A172 (cell line): ENCODE measurements around the gene LRRC28. TPM values are rescaled to one million over a fixed set of nuclear protein-coding genes. Genes with fewer than 3 reads are reported as not detected.

Experiments
- DNase-seq: peaks from one replicate; pipeline ENCODE4 v3.0.0-alpha.2; 2015; ENCODE audit warnings: low spot score
- total RNA-seq: library from RNA; depleted of rRNA; stranded (reverse); fragments of >200 nt; shearing (Covaris generic); gene quantifications from 2 replicates; pipeline ENCODE4 v1.2.3, GENCODE V29; 2014

Gene LRRC28
- total RNA-seq, 1 experiment from 2014 or later: 20.8 TPM

- no peak for DNase-seq
Measured at GRCh38 chr15:99416191-99417188, 165.2 kb downstream of the LRRC28 start.

DNA sequence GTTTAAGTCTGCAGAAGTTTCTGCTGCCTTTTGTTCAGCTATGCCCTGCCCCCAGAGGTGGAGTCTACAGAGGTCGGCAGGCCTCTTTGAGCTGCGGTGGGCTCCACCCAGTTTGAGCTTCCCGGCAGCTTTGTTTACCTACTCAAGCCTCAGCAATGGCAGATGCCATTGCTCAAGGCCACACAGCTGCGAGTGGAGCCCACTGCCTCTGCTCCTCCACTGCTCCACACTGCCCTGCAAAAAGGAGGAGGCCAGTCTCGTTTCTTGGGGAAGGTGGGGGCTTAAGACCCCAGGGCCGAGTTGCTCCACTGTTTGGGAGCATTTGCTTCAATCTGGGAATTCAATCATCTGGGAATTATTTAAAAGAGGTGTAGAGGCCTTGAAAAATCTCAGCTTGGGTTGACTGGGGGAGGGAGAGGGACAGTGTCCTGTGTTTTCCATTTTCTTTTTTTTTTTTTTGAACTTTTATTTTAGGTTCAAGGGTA, 169.9 kb downstream of the LRRC28 start:
- no peak for DNase-seq

- DNase-seq: no peak
Measured at GRCh38 chr15:99421758-99422157, 170.5 kb downstream of the LRRC28 start.

GRCh38 chr15:99423186-99424130, 172.2 kb downstream of the LRRC28 start:
- no peak for DNase-seq

GRCh38 chr15:99424131-99424571, 172.9 kb downstream of the LRRC28 start:
- no peak for DNase-seq

GRCh38 chr15:99424978-99425656, 173.8 kb downstream of the LRRC28 start:
- DNase-seq: peak; percentile 77

DNA sequence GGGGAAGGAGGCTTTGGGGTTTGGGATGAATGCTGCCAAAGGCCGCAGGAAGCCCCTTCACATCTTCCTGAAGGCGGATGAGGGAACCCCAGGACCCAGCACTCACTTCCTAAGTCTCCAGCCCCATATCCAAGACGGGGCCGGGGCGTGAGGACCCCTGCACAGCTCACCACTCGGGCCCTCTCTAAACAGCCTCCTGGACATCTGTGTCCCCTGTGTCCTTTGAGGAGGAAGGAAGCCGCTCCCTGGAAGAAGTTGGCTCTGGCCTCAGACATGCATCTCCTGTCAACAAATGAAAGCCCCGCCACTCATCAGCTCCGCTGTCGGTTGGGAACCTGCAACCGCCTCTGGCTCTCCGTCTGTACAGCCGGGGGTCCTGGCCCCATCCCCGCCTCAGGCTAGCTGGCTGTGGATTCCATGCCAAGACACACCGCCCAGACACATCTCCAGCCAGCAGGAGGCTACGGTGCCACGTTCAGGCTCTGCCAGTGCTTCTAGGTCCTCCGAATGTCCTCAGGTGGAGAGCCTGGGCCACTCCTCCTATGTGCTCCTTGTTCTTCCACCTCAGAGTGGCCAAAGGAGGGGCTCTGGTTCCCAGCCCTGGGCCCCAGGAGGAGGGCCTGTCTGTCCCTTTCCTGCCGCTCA, 174.5 kb downstream of the LRRC28 start:
- DNase-seq: no peak

- DNase-seq: no peak
Measured at GRCh38 chr15:99426431-99427105, 175.3 kb downstream of the LRRC28 start.

DNA sequence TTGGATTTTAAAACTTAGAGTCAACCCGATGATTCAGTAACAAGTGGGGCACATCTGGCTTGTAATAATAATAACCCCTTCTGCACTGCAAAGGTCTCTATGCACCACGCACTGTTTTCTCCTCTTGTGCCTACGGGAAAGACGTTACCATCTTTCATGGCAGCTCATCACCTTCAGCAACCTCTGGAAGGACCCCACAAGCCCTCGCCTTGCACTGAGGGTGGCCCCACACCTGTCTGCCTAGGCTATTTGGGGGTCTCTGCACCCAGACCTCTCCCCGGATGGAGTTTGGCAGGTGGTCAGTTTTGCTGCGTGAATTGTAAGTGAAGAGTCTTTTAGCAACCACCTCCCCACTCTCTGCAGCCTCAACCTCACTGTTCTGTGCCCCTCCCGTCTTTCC, 175.9 kb downstream of the LRRC28 start:
- DNase-seq: no peak

GRCh38 chr15:99427668-99428361, 176.5 kb downstream of the LRRC28 start:
- DNase-seq: no peak

- no peak for DNase-seq
Measured at GRCh38 chr15:99429681-99430081, 178.4 kb downstream of the LRRC28 start.

- DNase-seq: no peak
Measured at GRCh38 chr15:99430881-99431401, 179.7 kb downstream of the LRRC28 start.

DNA sequence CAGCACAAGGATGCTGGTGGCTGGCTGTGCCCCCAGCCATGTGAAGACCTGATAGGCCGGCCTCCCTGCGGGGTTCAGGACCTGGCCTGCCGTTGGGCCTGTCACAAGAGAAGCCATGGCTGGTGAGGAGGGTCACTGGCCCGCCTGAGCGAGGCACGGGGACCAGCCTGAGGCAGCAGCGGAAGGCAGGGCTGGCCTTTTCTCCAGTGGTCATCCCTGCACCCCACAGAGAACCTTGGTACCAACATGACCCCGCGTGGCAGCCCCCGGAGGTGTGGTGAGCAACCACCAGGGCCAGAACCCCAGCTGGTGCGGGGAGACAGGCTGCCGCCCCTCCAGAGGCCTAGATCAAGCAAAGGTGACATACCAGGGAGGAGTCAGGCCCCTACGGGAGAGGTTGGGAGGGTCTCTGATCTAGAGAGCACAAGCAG, 180.4 kb downstream of the LRRC28 start:
- DNase-seq: no peak

- DNase-seq: no peak
Measured at GRCh38 chr15:99432271-99433025, 181.2 kb downstream of the LRRC28 start.

DNA sequence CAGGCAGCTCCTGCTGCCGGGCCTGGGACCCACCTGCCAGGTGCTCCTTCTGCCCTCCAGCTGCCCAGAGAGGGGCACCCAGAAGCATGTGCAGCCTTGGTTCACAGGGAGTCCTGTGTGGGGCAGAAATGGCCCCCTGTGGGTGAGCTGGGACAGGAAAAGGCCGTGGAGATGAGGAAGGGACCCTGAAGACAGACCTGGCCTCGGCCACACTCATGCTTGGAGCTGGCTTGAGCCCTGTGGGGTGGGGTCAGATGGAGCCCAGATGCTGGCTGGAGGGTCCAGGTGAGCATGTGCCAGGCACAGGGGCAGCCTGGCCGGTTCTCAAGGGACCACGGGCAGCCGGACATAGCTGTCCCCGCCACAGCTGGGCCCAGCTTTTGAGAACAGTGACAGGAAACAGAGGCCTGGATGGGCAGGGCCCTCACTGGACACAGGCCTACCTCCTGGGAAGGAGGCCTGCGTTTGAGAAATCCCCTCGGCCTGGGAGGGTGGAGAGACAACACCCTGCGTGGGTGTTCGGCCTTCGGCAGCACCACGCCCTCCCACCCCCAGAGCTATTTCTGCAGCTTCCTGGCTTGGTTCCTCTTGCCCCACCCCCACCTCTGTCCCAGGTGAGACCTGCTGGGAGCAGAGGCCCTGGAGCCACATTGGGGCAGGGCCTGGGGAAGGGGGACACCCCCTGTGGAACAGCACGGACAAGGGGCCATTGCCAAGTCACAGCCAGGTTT, 181.9 kb downstream of the LRRC28 start:
- no peak for DNase-seq

GRCh38 chr15:99433757-99434450, 182.6 kb downstream of the LRRC28 start:
- DNase-seq: no peak

- DNase-seq: no peak
Measured at GRCh38 chr15:99434506-99435112, 183.3 kb downstream of the LRRC28 start.
